Osteocyte (in vitro differentiated cells): ENCODE results near the gene KIFBP. TPM values are rescaled to one million over a fixed set of nuclear protein-coding genes. Genes with fewer than 3 reads are reported as not detected.

ENCODE experiments used
- DNase-seq: peaks from one replicate; pipeline ENCODE4 v3.0.0; 2021; ENCODE audit warnings: mixed read lengths; ENCODE audit not compliant: unreplicated experiment; ENCODE audit errors: extremely low spot score
- H3K27ac Mint-ChIP-seq: one replicate; pipeline ENCODE4 v1.8.0; 2021; ENCODE audit warnings: mild to moderate bottlenecking, mixed read lengths; ENCODE audit not compliant: unreplicated experiment
- H3K27me3 Mint-ChIP-seq: one replicate; pipeline ENCODE4 v1.8.0; 2021; ENCODE audit warnings: mixed read lengths; ENCODE audit not compliant: unreplicated experiment
- H3K36me3 Mint-ChIP-seq: one replicate; pipeline ENCODE4 v1.8.0; 2021; ENCODE audit warnings: mixed read lengths; ENCODE audit not compliant: unreplicated experiment
- H3K4me1 Mint-ChIP-seq: one replicate; pipeline ENCODE4 v1.8.0; 2021; ENCODE audit warnings: mixed read lengths; ENCODE audit not compliant: unreplicated experiment
- H3K4me3 Mint-ChIP-seq: one replicate; pipeline ENCODE4 v1.8.0; 2021; ENCODE audit warnings: mild to moderate bottlenecking, moderate library complexity, mixed read lengths; ENCODE audit not compliant: unreplicated experiment
- H3K9me3 Mint-ChIP-seq: one replicate; pipeline ENCODE4 v1.8.0; 2021; ENCODE audit warnings: mixed read lengths; ENCODE audit not compliant: unreplicated experiment
- CTCF ChIP-seq: fragments of 200-600 bp; sonication (generic); IDR thresholded peaks from 2 replicates; pipeline ENCODE4 v1.5.0; 2021; ENCODE audit warnings: antibody characterized with exemption, mild to moderate bottlenecking, moderate library complexity
- total RNA-seq: library from RNA; stranded (reverse); gene quantifications from 2 replicates; pipeline ENCODE4 v1.2.1, GENCODE V29; 2021

KIFBP gene
- total RNA-seq, 1 donor from 2014 or later, result 29.9 TPM

GRCh38 chr10:69014171-69014570 lies 25.6 kb downstream of the KIFBP start:
- no peak for TF ChIP-seq CTCF
- Mint-ChIP-seq H3K27me3 (no peaks in the 10 kb centered on the region), H3K27ac (no peak overlapping the region), H3K4me3 (no peak overlapping the region), H3K9me3 (no peaks in the 10 kb centered on the region), H3K4me1 (no peaks in the 10 kb centered on the region), H3K36me3 (peaks cover 29% of the 10 kb centered on the region)
- DNase-seq, result no peak

GRCh38 chr10:69018613-69019012 lies 30.0 kb downstream of the KIFBP start:
- Mint-ChIP-seq H3K4me3 (no peak overlapping the region), H3K27me3 (no peaks in the 10 kb centered on the region), H3K27ac (no peak overlapping the region), H3K36me3 (peaks cover 18% of the 10 kb centered on the region), H3K9me3 (no peaks in the 10 kb centered on the region), H3K4me1 (no peaks in the 10 kb centered on the region)
- peak; percentile 54 for DNase-seq
- no peak for TF ChIP-seq CTCF

- H3K36me3 Mint-ChIP-seq, result peaks cover 2% of the 10 kb centered on the region
- peak; percentile 80 for DNase-seq
- no peak overlapping the region for H3K4me3 Mint-ChIP-seq
- TF ChIP-seq CTCF, result no peak
- H3K27ac Mint-ChIP-seq, result no peak overlapping the region
- no peaks in the 10 kb centered on the region for H3K27me3 Mint-ChIP-seq
- H3K9me3 Mint-ChIP-seq, result no peaks in the 10 kb centered on the region
- no peaks in the 10 kb centered on the region for H3K4me1 Mint-ChIP-seq
Measured at GRCh38 chr10:69022611-69023010, 34.0 kb downstream of the KIFBP start.

GRCh38 chr10:69025370-69025896 lies 36.8 kb downstream of the KIFBP start:
- TF ChIP-seq CTCF, result no peak
- no peaks in the 10 kb centered on the region for H3K27me3 Mint-ChIP-seq
- no peak overlapping the region for H3K4me3 Mint-ChIP-seq
- H3K27ac Mint-ChIP-seq, result no peak overlapping the region
- peaks cover 2% of the 10 kb centered on the region for H3K36me3 Mint-ChIP-seq
- no peaks in the 10 kb centered on the region for H3K9me3 Mint-ChIP-seq
- DNase-seq, result peak; percentile 13
- H3K4me1 Mint-ChIP-seq, result no peaks in the 10 kb centered on the region

- no peak for TF ChIP-seq CTCF
- DNase-seq, result no peak
- no peak overlapping the region for H3K27ac Mint-ChIP-seq
- no peaks in the 10 kb centered on the region for H3K4me1 Mint-ChIP-seq
- H3K27me3 Mint-ChIP-seq, result no peaks in the 10 kb centered on the region
- H3K9me3 Mint-ChIP-seq, result no peaks in the 10 kb centered on the region
- no peak overlapping the region for H3K4me3 Mint-ChIP-seq
- H3K36me3 Mint-ChIP-seq, result no peaks in the 10 kb centered on the region
Measured at GRCh38 chr10:69033256-69033655, 44.7 kb downstream of the KIFBP start.
